ENCODE data around the gene GMDS.

GRCh38 chr6:1858196-1858595, 387.2 kb downstream of the GMDS start:
- TF ChIP-seq, protein P1, sequence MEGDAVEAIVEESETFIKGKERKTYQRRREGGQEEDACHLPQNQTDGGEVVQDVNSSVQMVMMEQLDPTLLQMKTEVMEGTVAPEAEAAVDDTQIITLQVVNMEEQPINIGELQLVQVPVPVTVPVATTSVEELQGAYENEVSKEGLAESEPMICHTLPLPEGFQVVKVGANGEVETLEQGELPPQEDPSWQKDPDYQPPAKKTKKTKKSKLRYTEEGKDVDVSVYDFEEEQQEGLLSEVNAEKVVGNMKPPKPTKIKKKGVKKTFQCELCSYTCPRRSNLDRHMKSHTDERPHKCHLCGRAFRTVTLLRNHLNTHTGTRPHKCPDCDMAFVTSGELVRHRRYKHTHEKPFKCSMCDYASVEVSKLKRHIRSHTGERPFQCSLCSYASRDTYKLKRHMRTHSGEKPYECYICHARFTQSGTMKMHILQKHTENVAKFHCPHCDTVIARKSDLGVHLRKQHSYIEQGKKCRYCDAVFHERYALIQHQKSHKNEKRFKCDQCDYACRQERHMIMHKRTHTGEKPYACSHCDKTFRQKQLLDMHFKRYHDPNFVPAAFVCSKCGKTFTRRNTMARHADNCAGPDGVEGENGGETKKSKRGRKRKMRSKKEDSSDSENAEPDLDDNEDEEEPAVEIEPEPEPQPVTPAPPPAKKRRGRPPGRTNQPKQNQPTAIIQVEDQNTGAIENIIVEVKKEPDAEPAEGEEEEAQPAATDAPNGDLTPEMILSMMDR (IDR thresholded peaks at IDR 0.05): no peak
- no peak for TF ChIP-seq POLR2A (IDR thresholded peaks at IDR 0.05)

Data from heart left ventricle (tissue), 13 donors.